GM18502 (cell line): ENCODE data around the gene EPS8.
"Not testable (repeated sequence)": the region's sequence is repeated elsewhere in the genome, so short reads cannot be mapped to it uniquely, and the experiment has no call there.

ENCODE experiments used
- ATAC-seq: cut with Tn5 transposase; IDR thresholded peaks from one replicate; pipeline ENCODE4 v1.9.1; 2021; ENCODE audit warnings: mild to moderate bottlenecking; ENCODE audit not compliant: unreplicated experiment, poor library complexity

Gene EPS8

GRCh38 chr12:15625075-15625474 lies 164.1 kb downstream of the EPS8 start:
- no peak for ATAC-seq

DNA sequence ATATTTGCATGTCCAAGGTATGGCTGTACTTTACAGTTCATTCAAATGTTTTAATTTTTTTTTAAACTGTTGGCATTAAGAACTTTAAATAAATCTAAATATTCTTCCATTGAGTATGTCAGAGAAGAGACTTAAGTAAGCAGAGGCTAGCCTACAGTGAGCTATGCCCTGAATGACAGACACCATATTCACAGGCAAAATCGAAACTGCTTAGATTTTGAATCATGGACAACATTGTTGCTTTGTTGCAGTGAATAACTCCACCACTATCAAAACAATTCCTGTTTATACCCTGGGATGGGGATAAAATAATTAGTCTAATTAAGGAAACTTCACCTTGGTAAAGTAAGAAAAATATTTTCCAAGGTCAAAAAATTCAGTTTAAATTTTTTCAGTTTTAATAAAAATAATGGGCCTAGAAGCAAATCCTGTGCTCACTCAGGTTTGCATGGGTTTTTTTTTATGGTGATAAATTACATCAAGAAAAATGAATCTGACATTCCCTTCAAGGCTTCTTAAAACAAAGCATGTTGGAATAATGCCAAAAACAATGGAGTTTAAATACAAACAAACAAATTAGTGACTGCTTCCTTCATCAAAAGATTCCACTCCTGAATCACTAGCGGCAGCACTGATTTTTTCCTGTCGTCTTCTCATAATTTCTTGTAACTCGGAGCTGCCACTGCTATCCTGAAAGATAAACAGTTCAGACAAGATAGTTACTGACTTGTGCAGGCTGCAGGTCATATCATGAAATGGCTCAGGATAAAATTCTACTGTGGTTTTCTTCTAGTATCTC lies 168.2 kb downstream of the EPS8 start:
- ATAC-seq, result no peak

DNA sequence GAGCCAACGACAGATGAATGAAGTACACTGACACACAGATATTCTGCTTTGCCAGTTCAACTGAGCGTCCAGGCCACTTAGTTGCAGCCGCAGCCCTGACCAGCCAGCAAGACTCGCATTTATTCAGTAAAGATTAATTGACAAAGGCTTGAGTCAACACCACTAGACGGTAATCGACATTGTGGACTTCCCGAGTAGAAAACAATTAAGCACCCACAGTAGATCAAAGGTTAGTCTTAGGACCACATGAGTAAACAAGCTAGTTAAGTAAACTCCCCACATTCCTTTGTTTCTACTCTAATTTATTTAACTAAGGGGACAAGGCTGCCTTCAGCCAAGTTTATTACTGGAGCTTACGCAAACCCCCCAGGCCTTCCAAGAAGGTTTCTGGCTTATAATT lies 172.7 kb downstream of the EPS8 start:
- not testable (repeated sequence) for ATAC-seq

GRCh38 chr12:15613981-15614380 lies 175.2 kb downstream of the EPS8 start:
- ATAC-seq, result no peak

DNA sequence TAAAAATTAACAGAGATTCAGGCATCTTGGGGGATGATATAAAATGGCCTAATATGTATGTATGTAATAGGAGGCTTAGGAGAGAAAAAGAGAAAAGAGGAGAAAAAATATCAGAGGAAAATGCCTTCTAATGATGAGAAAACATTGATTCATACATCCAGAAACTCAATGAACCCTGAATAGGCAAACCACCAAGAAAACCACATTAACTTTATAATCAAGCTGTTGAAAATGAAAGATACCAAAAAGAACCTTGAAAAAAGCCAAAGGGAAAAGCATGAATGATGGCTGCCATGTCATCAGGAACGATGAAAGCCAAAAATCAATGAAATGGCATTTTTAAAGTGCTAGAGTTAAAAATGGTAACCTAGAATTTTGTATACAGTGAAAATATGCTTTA lies 180.2 kb downstream of the EPS8 start:
- no peak for ATAC-seq

- no peak for ATAC-seq
These were observed 180.8 kb downstream of the EPS8 start for GRCh38 chr12:15608406-15608805.

DNA sequence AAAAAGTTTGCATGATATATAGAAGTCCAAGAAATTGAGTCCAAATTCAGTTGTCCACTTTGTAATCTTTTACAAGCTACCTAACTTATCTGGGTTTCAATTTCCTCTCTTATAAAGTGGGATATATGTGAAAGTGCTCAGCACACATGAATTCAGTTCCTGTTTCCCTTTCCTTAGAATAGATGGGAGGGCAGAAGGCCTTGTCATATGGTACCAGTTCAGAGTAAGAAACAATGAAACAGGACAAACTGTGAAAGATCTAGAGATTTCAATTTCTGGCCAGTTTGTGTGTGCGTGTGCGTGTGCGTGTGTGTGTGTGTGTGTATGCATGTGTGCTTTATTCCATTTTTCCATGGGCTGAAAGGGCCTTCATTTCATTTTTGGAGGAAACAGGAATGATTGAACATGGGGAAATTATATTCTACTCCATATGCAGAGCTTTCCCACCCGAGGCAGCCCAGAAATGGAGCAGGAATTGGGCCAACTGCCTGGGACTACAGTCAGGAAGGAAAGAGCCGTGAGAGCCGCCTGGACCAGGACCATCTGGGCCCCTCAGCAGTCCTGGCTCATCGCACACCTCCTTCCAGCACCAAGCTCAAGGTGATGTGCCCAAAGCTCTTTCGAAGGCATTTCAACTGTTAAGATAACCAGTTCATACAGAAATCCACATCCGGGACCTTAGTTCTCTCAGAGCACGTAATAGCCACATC lies 183.2 kb downstream of the EPS8 start:
- no peak for ATAC-seq

DNA sequence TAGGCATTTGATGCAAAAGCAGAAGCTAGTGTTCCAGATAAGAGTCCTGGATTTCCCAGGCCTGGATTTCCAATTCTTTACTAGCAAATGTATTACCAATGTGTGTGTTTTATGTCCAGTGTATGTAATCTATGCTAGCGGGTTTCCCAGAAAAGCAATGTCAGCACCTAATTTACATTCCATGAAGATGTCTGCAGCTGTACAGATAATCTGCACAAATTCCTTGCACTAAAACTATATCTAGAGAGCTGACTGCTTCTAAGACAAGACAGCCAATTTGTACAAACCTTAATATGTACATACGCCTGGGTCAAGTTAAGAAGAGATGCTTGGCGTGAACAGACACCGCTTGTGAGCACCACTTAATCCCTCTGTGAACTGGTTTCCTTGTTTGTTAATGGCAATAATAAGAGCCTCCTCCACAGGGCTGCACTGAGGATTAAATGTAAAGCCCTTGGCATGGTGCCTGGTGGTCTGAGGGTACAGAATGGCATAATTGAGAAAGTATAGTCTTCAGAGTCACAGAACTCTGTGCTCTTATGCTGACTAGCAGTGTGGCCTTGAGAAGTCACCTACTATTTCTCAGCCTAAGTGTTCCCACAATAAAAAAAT lies 185.6 kb downstream of the EPS8 start:
- no peak for ATAC-seq

DNA sequence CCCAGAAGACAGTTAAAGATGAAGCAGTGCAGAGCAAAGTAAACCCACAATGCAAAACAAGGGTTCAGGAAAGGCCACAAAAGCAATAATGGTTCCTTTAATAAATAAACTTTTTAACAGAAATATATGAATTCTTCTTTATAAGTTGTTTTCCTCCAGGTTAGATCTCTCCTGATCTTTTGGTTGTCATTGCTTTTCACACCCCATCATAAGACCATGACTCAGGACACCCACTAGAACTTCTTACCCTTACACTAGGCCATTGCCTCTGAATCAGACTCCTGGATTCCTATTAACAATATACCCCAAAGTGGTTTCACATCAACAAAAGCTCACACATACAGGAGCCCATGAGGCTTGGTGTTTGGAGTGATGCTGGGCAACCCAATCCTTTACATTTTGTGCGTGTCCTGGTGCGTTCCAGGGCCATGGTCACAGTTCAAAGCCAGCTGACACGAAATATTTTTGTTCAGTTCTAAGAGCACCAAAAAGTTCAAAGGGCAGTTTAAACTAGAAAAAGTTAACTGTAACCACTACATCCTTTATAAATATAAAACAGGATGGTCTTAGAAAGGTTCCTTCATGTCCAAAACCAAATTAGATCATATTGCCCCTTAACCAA lies 187.0 kb downstream of the EPS8 start:
- no peak for ATAC-seq

DNA sequence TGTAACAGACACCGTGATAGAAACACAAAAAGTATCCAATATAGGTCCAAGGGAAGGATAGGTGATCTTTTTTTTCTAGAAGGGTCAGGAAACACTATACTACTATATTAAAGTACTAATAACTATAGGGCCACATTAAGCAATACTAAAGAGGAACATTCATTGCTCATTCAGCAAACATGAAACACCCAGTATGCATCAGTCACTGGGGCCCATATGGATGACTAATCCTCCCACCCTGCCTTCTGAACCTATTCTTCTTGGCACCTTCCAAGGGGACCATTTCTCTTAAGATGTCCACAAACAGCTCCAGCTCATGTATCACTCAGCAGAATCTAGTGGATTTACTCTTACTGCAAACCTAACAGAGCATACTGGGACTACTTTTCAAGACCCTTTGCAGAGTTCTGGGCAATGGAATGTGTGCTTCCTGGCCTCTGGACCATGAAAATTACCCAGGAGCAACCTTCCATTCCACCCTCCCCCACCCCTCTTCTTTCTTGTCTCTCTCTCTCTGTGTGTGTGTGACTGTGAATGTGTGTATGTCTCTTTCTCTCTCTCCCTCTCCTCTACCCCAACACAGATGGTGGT lies 187.9 kb downstream of the EPS8 start:
- no peak for ATAC-seq

DNA sequence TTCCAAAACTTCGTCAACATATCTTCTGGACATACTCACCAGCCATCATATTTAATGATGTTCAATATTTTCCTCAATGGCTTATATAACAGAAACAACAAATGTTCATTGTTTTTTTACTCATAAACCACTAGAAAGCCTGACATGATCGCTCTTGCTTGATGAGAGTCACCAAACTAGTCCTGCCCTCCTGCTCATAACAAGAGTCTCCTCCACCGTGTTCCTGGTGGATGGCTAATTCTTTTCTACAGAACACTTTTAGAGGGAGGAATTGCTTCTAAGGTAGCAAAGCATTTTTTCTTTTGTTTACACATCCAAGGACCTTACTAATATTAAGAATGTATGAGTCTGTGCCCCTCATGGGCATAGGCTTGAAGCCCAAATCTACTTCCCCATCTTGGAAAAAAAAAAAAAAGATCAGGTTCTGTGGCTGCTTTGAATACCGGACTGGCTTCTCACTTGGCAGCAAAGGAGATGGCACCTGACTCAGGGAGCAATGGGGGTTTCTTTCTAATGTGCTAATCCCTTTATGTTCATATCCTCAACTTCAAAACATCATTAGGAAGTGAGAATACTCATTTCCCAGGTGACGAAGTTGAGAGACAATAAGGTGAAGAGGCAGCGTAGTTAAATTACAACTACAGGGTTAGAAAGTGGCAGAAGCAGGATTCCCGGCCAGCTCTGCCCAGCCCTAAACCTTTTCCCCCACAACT lies 188.8 kb downstream of the EPS8 start:
- ATAC-seq, result no peak

GRCh38 chr12:15599266-15600037 lies 189.7 kb downstream of the EPS8 start:
- no peak for ATAC-seq

DNA sequence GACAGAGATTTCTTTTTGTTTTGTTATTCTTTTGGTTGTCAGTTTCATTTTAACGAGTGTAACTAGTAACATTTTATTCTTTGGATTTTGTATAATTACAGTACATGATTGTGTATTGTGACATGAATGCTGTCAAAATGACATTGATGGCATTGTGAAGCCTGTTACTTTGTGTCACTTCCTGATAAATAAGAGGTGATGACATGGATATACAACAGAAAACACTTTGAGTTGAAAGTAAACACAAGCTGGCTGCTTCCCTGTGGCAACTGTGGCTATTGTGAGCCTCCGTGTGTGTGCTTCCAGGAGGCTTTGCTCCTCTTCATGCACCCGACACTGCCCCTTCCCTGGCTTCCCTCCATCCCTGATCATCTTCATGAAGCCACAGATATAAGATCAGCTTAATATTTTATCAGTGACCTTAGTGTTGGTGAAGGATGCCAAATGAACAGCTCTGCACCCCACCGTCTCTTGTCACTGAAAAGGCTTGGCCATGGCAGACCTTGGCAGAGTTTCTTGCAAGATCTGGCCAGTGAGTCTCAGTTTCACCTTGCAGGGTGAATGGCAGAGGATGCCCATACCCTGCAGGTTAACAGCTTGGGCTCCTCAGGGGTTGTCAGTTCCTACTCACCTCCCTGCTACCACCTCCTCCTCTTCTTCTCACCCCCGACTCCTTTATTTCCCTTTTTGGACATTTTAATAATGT lies 191.9 kb downstream of the EPS8 start:
- ATAC-seq, result no peak

GRCh38 chr12:15596174-15596573 lies 193.0 kb downstream of the EPS8 start:
- ATAC-seq, result no peak

- no peak for ATAC-seq
These were observed 196.3 kb downstream of the EPS8 start for GRCh38 chr12:15592934-15593333.

DNA sequence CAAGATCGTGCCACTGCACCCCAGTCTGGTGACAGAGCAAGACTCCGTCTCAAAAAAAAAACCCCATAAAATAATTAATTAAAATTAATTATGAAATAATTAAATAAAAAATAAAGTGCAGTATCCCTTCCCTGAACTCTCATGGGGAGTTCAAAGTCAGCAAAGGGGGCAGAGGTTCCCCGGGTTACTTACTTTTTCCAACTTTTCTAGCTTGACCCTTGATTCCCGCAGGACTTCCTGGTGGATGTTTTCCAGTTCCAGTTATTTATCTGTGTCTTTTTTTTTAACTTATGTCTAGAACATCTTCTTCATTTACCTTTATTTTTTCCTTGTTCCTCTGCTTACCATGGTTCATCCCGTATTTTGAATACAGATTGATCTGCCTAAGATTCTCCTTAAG lies 197.4 kb downstream of the EPS8 start:
- no peak for ATAC-seq

GRCh38 chr12:15590180-15590826 lies 198.9 kb downstream of the EPS8 start:
- peak; percentile 96 for ATAC-seq

- ATAC-seq, result no peak
These were observed 199.7 kb downstream of the EPS8 start for GRCh38 chr12:15589328-15590032.
